ENCODE results near the gene KANK3. TPM values are rescaled to one million over a fixed set of nuclear protein-coding genes. Genes with fewer than 3 reads are reported as not detected.

Gene KANK3
- total RNA-seq, 1 experiment from 2014 or later, result 7.7 TPM

GRCh38 chr19:8324186-8325050 lies 18.6 kb downstream of the KANK3 start:
- peaks cover 6% of the 10 kb centered on the region for H3K23me2 ChIP-seq (ENCODE audit: insufficient read length, low read depth, low read length, poor library complexity, severe bottlenecking)

More at GRCh38 chr19:8324186-8325050, 18.6 kb downstream of the KANK3 start:
- Histone ChIP-seq H3K27ac (ENCODE audit: insufficient read length, low read depth, low read length) (no peak overlapping the region), H3K9ac (ENCODE audit: extremely low read depth, insufficient read length, low read length) (no peak overlapping the region), H3K4me1 (ENCODE audit: insufficient read depth, low read length) (no peaks in the 10 kb centered on the region), H3K4me2 (ENCODE audit: insufficient read depth, insufficient read length, low read length) (no peak overlapping the region), H3K23ac (ENCODE audit: insufficient read length, low read depth, low read length) (no peak overlapping the region), H4K5ac (ENCODE audit: insufficient read length, low read depth, low read length) (no peak overlapping the region), H3K27me3 (ENCODE audit: insufficient read depth, low read length) (no peaks in the 10 kb centered on the region), H2BK5ac (ENCODE audit: insufficient read length, low read length) (no peak overlapping the region), H3K79me2 (ENCODE audit: insufficient read depth, low read length) (peaks cover 5% of the 10 kb centered on the region; the same call in 1 of the 2 replicates), H2AK5ac (ENCODE audit: insufficient read length, low read length) (no peak overlapping the region), H3T11ph (ENCODE audit: low read length) (no peak overlapping the region), H3K4ac (ENCODE audit: low read depth, low read length) (no peak overlapping the region), H2BK12ac (ENCODE audit: insufficient read length, low read depth, low read length) (no peak overlapping the region), H3K9me3 (ENCODE audit: control insufficient read depth, low read depth, low read length) (no peaks in the 10 kb centered on the region), H4K91ac (ENCODE audit: insufficient read length, low read depth, low read length) (no peak overlapping the region), H4K8ac (replicated peaks; ENCODE audit: insufficient read length, low read depth, low read length) (no peak overlapping the region), H3K56ac (ENCODE audit: insufficient read length, low read depth, low read length) (no peak overlapping the region), H2AFZ (ENCODE audit: low read length) (no peak overlapping the region), H2BK120ac (ENCODE audit: low read depth, low read length, poor library complexity, severe bottlenecking) (no peak overlapping the region), H3K18ac (ENCODE audit: insufficient read length, low read depth, low read length) (no peak overlapping the region), H3K14ac (ENCODE audit: insufficient read depth, low read length) (no peak overlapping the region), H2BK15ac (ENCODE audit: low read depth, low read length) (no peak overlapping the region), H3K79me1 (ENCODE audit: insufficient read depth, low read depth, low read length, poor library complexity, severe bottlenecking) (no peaks in the 10 kb centered on the region), H2BK20ac (ENCODE audit: low read depth, low read length, poor library complexity, severe bottlenecking) (no peak overlapping the region), H4K20me1 (ENCODE audit: control insufficient read depth, insufficient read depth, insufficient read length) (no peaks in the 10 kb centered on the region)
- no peak overlapping the region for H3K27ac Mint-ChIP-seq
- peaks cover 12 to 25% of the 10 kb centered on the region in 2 experiments for H3K4me1 Mint-ChIP-seq
- peak; percentile 60 for DNase-seq
- H3K9me3 Mint-ChIP-seq, result peaks cover 0 to 3% of the 10 kb centered on the region in 2 experiments; a peak in 2 of 5 replicates
- peaks cover 14 to 31% (median 22%) of the 10 kb centered on the region in 3 experiments for H3K36me3 Mint-ChIP-seq (ENCODE audit: insufficient read depth in 1 of 3, low read depth in 3 of 3)
- WGBS (ENCODE audit: extremely low coverage, insufficient read length, low lambda C conversion rate), result no CpG with 5 or more reads among the region's 17 CpGs
- peaks cover 8% of the 10 kb centered on the region for H3K27me3 Mint-ChIP-seq (ENCODE audit: low read depth)
- TF ChIP-seq, protein P1, sequence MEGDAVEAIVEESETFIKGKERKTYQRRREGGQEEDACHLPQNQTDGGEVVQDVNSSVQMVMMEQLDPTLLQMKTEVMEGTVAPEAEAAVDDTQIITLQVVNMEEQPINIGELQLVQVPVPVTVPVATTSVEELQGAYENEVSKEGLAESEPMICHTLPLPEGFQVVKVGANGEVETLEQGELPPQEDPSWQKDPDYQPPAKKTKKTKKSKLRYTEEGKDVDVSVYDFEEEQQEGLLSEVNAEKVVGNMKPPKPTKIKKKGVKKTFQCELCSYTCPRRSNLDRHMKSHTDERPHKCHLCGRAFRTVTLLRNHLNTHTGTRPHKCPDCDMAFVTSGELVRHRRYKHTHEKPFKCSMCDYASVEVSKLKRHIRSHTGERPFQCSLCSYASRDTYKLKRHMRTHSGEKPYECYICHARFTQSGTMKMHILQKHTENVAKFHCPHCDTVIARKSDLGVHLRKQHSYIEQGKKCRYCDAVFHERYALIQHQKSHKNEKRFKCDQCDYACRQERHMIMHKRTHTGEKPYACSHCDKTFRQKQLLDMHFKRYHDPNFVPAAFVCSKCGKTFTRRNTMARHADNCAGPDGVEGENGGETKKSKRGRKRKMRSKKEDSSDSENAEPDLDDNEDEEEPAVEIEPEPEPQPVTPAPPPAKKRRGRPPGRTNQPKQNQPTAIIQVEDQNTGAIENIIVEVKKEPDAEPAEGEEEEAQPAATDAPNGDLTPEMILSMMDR (conservative IDR thresholded peaks at IDR 0.05), result peak; percentile 39; the same call in 2 of the 3 replicates
- peak overlapping the region; percentile 96 to 98; a peak in 2 of 5 replicates for H3K4me3 Mint-ChIP-seq
